HG02840 (cell line): Measurements from ENCODE around the gene GIT1.
A peak's percentile ranks its signal among the peaks of the same experiment; 100 is the strongest.

Experiments used
- ATAC-seq: cut with Tn5 transposase; IDR thresholded peaks from one replicate; pipeline ENCODE4 v1.9.1; 2021; ENCODE audit warnings: mild to moderate bottlenecking, moderate library complexity, moderate number of reproducible peaks; ENCODE audit not compliant: unreplicated experiment, low FRiP score

The GIT1 gene

DNA sequence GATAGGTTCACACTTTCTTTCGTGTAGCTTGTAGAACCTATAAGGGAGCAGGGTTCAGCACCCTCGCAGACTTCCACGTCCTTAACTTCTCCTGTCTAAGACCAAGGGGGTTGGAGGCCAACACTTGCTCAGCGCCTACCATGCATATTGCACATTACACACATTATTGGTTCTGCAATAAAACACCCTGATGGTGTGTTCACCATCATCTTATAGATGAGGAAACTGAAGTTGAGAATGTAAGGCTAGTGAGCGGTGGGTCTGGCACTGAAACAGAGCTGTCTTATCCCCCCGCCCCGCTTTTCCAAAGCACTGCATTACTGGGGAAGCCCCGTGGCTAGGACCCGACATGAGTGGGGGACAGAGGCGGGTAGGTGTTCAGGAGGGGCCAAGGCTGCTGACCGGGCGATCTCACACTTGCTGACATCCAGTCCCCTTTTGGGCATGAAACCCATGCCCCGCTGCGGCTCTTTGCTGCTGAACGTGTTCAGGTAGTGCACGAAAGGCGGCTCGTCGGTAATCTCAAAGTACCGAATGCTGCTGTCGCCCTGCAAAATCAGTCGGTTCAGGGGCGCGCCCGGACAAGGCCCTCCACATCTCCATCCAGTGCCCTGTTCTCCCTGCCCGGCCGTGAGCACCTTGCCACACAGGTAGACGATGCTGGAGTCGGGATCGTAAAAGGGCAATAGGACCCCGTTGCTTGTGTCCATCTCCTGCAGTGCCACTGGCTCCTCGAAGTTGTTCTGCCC, 27.0 kb upstream of the GIT1 start:
- no peak for ATAC-seq

DNA sequence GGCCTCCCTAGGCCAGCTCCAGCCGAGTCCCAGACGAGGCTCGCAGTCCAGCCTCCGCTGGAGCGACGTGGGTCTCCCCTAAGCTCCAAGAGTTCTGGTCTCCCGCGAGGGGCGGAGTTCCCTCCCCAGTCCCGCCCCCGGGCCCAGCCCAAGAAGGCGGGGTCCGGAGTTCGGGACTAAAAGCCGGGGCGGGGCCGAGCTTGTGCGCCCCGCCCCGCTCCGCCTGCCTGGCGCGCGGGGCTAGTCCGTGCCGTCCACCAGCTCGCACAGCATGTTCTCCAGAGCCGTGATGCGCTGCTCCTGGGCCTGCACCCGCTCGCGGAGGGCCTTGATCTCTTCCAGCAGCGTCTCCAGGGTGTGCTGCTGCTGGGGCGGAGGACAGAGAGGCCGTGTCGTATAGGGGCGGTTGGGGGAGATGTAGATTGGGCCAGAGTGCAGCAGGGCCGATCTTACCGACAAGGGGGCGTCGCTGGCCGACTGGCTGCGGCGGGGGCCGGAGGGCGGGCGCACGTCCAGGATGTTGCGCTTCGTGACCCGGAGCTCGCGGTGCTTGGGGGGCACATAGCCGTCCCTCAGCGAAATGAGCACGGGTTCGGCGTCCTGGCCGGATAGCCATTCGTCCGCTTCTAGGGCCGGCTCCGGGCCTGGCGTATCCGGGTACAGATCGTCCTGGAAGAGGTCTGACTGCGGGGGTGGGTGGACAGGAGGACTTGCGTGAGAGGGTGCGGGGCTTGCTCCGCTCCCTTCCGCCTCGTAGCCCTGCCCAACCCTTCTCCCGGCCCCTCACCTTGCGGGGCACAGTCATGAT, 26.2 kb upstream of the GIT1 start:
- ATAC-seq, result peak; percentile 48

DNA sequence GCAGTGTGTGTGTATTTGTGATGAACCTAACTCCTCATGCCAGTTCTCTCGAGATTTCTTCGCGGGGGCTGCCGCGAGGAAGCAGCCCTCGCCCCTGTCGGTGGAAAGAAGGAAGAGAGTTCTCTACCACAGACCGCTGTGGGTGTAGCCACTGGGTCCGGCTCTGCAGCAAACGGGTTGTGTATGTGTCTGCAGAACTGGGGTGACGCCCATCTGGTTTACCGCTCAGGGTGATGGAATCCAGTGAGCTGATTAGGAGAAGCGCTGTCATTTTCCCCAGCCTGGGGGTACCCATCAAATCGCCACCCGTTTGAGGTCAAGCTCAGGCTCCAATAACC, 25.6 kb upstream of the GIT1 start:
- no peak for ATAC-seq

DNA sequence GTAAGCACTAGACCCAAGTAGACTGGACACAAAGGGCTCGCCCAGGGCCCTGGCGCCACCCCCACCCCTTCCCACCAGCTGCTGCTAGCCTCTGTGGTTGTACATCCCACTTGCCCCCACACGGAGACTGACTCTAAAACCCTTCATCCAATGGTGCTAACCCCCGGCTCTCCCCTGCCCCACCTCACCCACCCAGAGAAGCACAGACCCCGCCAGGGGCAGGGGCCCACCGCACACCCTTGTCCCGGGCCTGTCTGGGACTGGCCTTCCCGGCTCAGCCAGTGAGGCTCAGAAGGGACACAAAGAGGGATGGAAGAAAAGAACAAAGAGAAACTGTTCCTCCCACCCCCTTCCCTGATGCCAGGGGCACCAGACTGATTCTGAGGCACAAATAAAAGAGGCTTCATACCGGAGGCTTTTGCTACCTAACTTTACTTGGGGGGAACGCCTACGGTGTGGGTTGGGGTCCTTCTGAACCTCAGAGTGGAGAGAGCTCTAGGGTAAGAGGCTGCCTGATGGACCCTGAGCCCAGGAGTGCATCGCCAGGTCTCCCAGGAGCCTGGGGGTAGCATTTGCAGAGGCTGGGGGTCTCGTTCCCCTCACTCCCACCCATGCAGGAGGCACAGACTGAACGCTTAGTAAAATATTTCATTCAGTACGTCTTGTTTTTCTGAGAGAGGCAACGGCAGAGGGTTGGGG, 25.1 kb upstream of the GIT1 start:
- ATAC-seq, result no peak

DNA sequence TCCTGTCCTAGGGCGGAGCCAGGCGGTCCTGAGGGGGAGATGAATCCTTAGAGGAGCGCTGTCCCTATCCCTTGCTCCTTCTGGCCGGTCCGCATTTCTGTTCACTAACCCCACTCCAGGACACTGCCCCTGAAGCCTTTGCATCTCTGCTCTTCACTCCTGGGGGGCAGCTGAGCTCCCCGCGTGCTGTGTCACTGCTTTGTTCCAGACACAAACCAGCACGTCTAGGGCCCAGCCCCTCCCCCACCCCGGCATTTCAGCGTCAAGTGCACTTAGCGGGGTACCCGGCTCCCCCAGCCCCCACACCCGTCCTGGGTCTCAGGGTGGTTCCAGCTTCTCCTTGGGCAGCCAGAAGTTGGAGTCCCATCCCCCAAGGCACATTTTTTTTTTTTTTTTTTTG, 24.4 kb upstream of the GIT1 start:
- no peak for ATAC-seq

DNA sequence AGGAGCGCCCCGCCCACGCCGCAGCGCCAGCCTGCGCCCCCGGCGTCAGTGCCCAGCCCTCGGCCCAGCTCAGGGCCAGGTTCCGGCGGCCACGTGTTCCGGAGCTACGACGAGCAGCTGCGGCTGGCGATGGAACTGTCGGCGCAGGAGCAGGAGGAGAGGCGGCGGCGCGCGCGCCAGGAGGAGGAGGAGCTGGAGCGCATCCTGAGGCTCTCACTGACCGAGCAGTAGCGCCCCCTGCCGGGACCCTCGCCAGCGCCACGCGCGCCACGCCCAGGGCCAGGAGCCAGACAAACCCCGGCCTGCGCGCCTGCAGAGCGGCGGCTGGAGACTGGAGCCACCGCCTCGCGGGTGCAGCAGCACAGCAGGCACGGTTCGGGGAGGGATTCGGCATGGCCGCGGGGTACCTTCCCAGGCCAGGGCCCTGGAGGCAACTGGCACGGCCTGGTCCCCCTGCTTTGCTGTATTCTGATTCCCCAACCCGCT, 23.9 kb upstream of the GIT1 start:
- no peak for ATAC-seq

DNA sequence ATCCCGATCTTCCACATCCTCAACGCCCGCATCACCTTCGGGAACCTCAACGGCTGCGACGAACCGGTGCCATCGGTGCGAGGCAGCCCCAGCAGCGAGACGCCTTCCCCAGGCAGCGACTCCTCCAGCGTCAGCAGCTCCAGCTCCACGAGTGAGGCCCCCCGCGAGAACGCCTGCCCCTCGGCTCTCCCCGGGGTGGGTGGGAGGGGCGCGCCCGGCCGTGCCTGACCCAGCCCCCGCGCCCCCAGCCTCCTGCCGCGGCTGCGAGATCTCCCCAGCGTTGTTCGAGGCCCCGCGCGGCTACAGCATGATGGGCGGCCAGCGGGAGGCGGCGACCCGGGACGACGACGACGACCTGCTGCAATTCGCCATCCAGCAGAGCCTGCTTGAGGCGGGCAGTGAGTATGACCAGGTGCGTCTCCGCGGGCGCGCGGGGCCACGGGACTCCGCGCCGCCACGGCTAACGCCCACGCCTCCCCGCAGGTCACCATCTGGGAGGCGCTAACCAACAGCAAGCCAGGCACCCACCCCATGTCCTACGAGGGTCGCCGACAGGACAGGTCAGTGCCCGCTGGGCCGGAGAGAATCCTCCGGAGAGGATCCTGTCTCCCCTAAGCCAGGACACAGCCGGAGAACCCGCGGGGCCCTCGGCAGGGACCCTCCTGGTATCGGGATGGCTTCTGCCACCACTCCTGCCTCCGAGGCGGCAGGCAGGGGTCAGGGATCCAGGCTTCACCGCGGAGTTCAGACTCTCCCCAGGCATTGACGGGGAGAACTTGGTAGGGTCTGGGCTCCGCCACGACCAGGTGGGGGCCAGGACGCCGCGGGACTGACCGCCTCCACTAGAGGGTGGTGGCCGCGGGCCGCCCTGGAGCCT, 23.2 kb upstream of the GIT1 start:
- no peak for ATAC-seq

DNA sequence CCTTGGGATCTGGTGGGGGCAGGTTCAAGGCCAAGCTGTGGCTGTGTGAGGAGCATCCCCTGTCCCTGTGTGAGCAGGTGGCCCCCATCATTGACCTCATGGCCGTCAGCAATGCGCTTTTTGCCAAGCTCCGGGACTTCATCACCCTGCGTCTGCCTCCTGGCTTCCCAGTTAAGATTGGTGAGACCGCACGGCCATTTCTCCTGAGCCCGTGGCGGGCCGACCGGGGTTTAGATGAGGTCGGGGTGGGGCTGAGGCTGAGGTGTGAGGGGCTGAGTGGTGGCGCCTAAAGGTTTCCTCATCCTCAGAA, 22.6 kb upstream of the GIT1 start:
- ATAC-seq, result no peak

DNA sequence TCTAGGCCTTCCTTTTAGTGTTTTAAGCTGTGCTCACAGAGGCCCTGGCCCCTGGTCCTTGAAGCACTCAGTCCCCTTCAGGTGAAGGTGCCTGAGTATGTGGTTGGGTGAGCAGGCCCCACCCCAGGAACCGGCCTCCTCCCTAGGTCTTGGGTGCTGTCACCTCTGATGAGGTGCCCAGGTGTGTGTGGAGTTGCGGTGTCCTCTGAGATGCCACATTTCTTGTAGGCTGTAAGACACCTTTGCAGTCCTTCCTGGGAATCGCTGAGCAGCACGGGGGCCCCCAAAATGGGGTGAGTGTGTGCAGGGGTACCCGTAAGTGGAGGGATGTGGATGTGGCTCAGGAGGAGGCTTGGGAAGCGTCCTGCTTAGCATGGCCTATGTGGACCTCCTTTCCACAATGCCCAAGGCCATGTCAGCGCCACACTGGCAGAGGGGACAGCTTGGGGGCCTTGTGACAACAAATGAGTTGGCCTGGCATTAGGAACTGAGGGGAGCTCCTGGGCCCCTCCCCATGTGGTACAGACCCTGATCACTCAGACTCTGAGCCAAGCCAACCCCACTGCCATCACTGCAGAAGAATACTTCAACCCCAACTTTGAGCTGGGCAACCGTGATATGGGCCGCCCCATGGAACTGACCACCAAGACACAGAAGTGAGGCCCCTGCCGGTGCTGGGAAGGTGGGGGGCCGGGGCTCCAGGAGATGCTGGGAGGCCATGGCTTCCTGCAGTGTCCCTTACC, 22.1 kb upstream of the GIT1 start:
- ATAC-seq, result no peak

DNA sequence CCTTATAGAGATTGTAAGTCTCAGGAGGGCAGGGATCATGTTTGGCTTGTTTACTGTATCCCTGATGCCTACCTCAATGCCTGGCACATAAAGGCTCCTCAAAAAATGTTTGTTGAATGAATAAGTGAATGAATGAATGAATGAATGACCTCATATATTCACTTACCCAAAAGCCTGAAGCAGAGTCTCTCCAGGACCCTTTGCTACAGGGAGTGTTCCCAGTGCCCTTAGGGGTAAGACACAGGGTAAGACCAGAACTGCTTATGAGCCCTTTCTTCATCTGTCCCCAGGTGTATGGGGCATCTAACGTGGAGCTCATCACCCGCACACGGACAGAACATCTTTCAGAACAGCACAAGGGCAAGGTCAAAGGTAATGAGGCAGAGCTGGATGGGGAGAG, 20.9 kb upstream of the GIT1 start:
- no peak for ATAC-seq

DNA sequence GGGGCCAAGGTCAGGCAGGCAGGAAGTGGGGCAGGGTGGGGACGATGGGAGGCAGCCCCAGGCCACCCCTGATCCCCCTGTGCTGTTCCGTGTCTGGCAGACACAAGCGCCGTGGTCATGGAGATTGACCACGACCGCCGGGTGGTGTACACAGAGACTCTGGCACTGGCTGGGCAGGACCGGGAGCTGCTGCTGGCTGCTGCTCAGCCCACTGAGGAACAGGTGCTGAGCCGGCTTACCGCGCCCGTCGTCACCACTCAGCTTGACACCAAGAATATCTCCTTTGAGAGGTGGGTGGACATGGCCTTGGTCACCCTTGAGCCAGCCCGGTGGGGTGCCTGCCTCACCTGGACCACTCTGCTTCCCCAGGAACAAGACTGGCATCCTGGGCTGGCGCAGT, 19.5 kb upstream of the GIT1 start:
- no peak for ATAC-seq

DNA sequence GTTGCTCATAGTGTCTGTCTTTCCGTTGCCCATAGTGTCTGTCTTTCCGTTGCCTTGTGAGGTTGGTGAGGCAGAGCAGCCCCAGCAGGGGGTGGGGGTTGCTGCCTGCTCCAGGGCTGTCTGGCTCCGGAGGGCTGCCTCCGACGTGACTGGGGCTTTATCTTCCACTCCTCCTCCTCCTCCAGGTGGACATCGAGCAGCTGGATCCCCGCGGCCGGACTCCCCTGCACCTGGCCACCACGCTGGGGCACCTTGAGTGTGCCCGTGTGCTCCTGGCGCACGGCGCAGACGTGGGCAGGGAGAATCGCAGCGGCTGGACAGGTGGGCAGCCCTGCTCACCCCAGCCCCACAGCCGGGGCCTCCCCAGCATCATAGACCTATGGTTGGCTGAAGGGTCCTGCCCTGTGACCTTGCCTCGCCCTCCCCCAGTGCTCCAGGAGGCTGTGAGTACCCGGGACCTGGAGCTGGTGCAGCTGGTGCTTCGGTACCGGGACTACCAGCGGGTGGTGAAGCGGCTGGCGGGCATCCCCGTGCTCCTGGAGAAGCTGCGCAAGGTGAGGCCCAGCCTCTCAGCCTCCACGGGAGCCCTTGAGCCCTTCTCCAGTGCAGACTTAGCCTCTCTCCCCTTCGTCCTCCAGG, 18.2 kb upstream of the GIT1 start:
- no peak for ATAC-seq

DNA sequence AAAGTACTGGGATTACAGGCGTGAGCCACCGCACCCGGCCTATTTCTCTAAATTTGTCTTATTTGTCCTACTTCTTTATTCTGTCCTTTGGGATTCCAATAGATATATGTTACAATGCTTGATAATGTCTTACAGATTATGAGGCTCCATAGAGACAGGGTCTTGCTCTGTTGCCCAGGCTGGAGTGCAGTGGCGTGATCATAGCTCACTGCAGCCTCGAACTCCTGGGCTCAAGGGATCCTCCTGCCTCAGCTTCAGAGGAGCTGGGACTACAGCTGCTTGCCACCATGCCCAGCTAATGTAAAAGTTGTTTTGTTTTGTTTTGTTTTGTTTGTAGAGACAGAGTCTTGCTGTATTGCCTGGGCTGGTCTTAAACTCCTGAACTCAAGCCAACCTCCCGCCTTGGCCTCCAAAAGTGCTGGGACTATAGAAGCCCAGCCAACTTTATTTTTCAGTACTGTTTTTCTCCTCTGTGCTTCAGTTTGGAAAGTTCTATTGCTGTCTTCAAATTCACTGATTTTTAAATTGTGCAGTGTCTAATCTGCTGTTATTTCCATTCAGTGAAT, 13.7 kb upstream of the GIT1 start:
- ATAC-seq, result no peak

DNA sequence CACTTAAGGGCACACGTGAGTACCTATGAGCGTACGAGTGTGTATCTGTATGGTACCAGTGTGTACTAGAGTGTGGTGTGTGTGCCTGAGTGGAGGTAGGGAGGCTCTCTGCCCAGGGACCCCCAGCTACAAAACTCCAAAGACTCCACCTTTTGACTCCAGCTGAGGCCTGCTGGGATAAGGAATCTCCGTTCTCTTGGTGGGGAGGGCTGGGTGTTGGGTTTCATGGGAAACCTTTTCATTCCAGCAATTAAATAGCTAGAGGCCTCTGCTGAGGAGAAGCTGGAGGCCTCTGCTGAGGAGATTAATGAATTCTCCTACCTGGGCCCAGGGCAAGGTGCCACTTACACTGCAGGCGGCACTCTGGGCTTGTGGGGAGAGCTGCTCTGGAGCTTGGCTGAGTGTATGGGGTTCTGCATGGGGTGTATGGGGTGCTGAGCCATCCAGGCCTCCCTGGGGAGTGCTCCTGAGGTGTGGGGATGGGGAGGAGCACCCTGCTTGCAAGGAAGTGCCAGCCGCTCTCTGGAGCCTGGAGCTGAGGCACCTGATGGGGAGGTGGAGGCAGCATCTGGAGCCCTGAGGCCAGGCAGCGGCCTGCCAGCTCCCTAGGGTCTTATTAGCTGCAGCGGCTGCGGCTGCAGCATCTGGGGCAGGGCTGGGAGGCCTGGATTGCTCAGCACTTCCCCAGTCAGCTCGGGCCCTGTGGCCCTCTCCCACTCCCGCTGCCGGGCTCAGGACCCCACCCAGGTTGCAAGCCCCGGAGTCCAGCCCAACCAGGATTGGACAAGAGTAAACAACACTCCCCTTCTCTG, 8.1 kb upstream of the GIT1 start:
- no peak for ATAC-seq

DNA sequence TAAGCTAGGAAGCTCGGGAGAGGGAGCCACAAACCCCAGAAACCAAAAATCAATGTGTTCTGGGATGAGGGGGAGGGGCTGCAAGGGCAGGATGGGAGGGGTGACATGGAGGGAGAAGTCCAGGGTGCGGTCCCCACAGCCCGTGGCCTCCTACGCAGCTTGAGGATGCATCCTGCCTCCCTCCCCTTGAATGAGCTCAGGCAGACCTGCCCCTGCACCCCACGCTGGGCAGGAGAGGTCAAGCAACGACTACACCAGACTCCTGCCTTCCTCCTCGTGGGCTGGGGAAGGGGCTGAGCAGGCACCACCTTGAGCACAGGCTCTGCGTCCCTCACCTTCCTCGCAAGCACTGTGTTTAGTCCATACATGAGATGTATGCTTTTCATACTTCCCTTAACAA, 7.4 kb upstream of the GIT1 start:
- ATAC-seq, result no peak

DNA sequence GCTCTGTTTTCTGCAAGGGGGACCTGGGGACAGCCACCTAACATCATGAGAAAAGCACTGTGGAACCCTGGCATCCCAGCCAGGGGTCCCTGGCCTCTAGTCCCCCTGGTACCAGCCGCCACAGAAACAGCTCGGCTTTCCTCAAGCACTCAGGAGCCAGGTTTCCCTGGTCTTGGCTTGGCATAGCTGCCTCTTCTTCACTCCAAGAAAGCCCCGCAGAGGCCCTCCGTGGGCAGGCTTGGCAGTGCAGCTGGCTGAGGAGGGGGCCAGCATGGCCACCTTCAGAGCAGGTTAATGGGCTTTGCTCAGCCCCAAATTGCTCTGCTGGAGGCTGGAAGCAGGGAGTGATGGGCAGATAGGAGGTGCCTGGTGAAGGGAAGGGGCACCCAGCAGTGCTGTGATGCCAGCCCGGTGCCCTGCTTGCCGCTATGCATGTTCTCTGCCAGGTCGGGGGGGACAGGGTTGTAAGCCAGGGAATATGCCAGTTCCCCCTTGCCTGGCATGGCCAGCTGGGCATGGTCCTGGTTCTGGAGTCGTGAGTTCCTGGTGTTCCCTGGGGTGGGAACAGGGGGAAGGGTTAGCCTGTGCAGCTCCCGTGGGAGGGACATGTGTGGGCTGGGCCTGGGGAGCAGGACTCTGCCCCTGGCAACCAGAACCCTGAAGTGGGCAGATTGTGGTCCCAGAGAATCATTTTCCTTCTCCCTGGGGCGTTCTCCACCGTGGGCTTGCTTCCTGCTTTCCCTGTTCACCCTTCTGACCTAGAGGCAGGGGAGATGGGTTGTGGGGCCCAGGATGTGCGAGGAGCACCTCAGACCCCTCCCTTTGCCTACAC, 6.7 kb upstream of the GIT1 start:
- no peak for ATAC-seq

DNA sequence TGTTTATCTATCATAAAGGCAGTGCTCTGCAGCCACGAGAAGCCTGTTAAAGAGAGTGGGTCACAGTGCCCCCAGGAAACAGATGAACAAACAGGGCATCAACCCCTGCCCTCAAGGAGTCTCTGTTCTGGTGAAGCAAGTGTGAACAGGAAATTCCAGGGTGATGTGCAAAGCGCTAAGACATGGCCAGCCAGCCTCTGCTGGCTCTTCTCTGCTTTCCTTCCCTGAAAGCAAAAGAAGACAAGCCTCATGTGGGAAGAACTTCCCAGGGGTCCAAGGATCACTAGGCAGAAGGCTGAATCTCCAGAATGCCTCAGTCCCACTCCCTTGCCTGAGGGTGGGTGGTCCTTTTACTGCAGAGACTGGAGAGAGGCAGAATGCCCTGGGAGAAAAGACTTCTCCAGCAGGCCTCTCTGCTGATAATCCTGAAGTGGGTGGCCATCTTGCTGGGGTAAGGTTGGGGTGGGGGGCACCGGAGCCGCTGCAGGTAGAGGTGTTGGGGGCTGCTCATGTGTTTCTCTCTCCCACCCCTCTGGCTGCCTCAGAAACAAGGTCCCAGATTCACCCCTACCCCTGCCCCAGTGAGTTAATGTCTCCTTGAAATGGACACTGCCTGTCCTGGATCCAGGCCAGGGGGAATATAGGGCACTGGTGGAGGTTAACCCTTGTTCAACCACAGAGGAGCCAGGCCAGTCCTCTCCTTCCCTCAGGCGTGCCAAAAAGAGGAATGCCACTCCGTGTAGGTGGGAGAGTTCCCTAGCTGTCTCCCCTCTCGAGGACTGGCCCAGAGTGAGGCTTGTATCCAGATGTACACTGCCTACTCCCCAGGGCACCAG, 5.9 kb upstream of the GIT1 start:
- no peak for ATAC-seq
